Measurements from ENCODE around the gene TTC36. TPM values are rescaled to one million over a fixed set of nuclear protein-coding genes. Genes with fewer than 3 reads are reported as not detected.

The TTC36 gene
- total and polyA plus RNA-seq, 2 experiments from 2014 or later, result 0.40 to 1.0 TPM

- ATAC-seq, result no peak
- Mint-ChIP-seq H3K27ac (no peak overlapping the region), H3K36me3 (ENCODE audit: low read depth) (peaks cover 96% of the 10 kb centered on the region), H3K27me3 (ENCODE audit: insufficient read depth, low read depth, poor library complexity) (no peaks in the 10 kb centered on the region), H3K4me1 (no peaks in the 10 kb centered on the region), H3K4me3 (no peak overlapping the region), H3K9me3 (no peaks in the 10 kb centered on the region)
- H3F3A ChIP-seq (replicated peaks; ENCODE audit: low read depth), result peaks cover 12% of the 10 kb centered on the region
- no peaks in the 10 kb centered on the region; the same call in 1 of the 2 replicates for H3K79me2 ChIP-seq (replicated peaks; ENCODE audit: insufficient read depth)
- no peak overlapping the region for H3K27ac ChIP-seq (ENCODE audit: low read depth)
- no peak for TF ChIP-seq ETS1 (IDR thresholded peaks at IDR 0.05)
- TF ChIP-seq REST (IDR thresholded peaks at IDR 0.05; ENCODE audit: unreplicated experiment), result no peak
- no peak for TF ChIP-seq NANOG (IDR thresholded peaks at IDR 0.05; ENCODE audit: borderline replicate concordance)
- TF ChIP-seq EZH2 (IDR thresholded peaks at IDR 0.05; ENCODE audit: low read depth, unreplicated experiment), result no peak
- TF ChIP-seq POLR2AphosphoS5 (IDR thresholded peaks at IDR 0.05; ENCODE audit: low read depth), result no peak
- TF ChIP-seq CTCF (conservative IDR thresholded peaks at IDR 0.05; ENCODE audit: low read depth in 2 of 2), result no peak
- no peak for TF ChIP-seq EZH2phosphoT487 (IDR thresholded peaks at IDR 0.05; ENCODE audit: unreplicated experiment)
- TF ChIP-seq STAT1 (IDR thresholded peaks at IDR 0.05; ENCODE audit: unreplicated experiment), result no peak
- H3K4me3 ChIP-seq, result no peak overlapping the region
- no peak for DNase-seq (ENCODE audit: low spot score)
- H3K4me1 ChIP-seq (ENCODE audit: insufficient read depth), result no peaks in the 10 kb centered on the region
- no peaks in the 10 kb centered on the region for H3K27me3 ChIP-seq (ENCODE audit: insufficient read depth)
- no peak overlapping the region for H3K4me2 ChIP-seq
- no peak overlapping the region for H2AFZ ChIP-seq
- H3K36me3 ChIP-seq (ENCODE audit: insufficient read depth), result peaks cover 79% of the 10 kb centered on the region
- no peaks in the 10 kb centered on the region for H3K9me2 ChIP-seq (ENCODE audit: insufficient read depth)
- H4K20me1 ChIP-seq (replicated peaks; ENCODE audit: insufficient read depth), result peaks cover 6% of the 10 kb centered on the region; the same call in 1 of the 2 replicates
Measured at GRCh38 chr11:118503216-118503615, 24.1 kb upstream of the TTC36 start.

- ATAC-seq (peak; percentile 82), DNase-seq (ENCODE audit: low spot score) (peak; percentile 14)
- peaks cover 72% of the 10 kb centered on the region for H3K36me3 ChIP-seq (ENCODE audit: insufficient read depth)
- no peaks in the 10 kb centered on the region for H3K27me3 ChIP-seq (ENCODE audit: insufficient read depth)
- 0 out of 2 replicates have a peak, but pooled peaks cover 6% of the 10 kb centered on the region for H3K4me1 ChIP-seq (ENCODE audit: insufficient read depth)
- Mint-ChIP-seq H3K27ac (peak overlapping the region; percentile 50), H3K4me1 (peaks cover 13% of the 10 kb centered on the region), H3K27me3 (ENCODE audit: insufficient read depth, low read depth, poor library complexity) (no peaks in the 10 kb centered on the region), H3K9me3 (no peaks in the 10 kb centered on the region), H3K4me3 (no peak overlapping the region), H3K36me3 (ENCODE audit: low read depth) (peaks cover 89% of the 10 kb centered on the region)
- H2AFZ ChIP-seq, result no peak overlapping the region
- no peak overlapping the region for H3K4me3 ChIP-seq
- H3K4me2 ChIP-seq, result 0 out of 2 replicates have a peak overlapping the region, but pooled peaks have one; percentile 13
- H4K20me1 ChIP-seq (replicated peaks; ENCODE audit: insufficient read depth), result no peaks in the 10 kb centered on the region; the same call in 1 of the 2 replicates
- peak overlapping the region; percentile 65; the same call in 1 of the 2 replicates for H3K27ac ChIP-seq (ENCODE audit: low read depth)
- H3K9me2 ChIP-seq (ENCODE audit: insufficient read depth), result no peaks in the 10 kb centered on the region
- H3F3A ChIP-seq (replicated peaks; ENCODE audit: low read depth), result peaks cover 21% of the 10 kb centered on the region; the same call in 1 of the 2 replicates
- no peaks in the 10 kb centered on the region; the same call in 1 of the 2 replicates for H3K79me2 ChIP-seq (replicated peaks; ENCODE audit: insufficient read depth)
- no peak for TF ChIP-seq STAT1 (IDR thresholded peaks at IDR 0.05; ENCODE audit: unreplicated experiment)
- no peak for TF ChIP-seq ZNF331 (CRISPR knock-in tag; IDR thresholded peaks at IDR 0.05; ENCODE audit: low read depth)
Measured at GRCh38 chr11:118511601-118512000, 15.7 kb upstream of the TTC36 start.

All from GM23338 (cell line).